Measurements from ENCODE around the gene WNT4. TPM values are rescaled to one million over a fixed set of nuclear protein-coding genes. Genes with fewer than 3 reads are reported as not detected.
A peak's percentile ranks its signal among the peaks of the same experiment; 100 is the strongest.

Gene WNT4
- total RNA-seq, 1 donor from 2014 or later = 2.8 TPM

- no peak for DNase-seq (ENCODE audit: low read depth)
Observed at GRCh38 chr1:22114083-22115012, 28.5 kb downstream of the WNT4 start.

- no peak for DNase-seq (ENCODE audit: low read depth)
Observed at GRCh38 chr1:22112554-22112953, 30.3 kb downstream of the WNT4 start.

GRCh38 chr1:22111620-22112019 is 31.3 kb downstream of the WNT4 start:
- peak; percentile 60 for DNase-seq (ENCODE audit: low read depth)

- DNase-seq (ENCODE audit: low read depth) = no peak
Observed at GRCh38 chr1:22111115-22111514, 31.8 kb downstream of the WNT4 start.

- no peak for DNase-seq (ENCODE audit: low read depth)
Observed at GRCh38 chr1:22110016-22110415, 32.9 kb downstream of the WNT4 start.

- no peak for DNase-seq (ENCODE audit: low read depth)
Observed at GRCh38 chr1:22108339-22109105, 34.4 kb downstream of the WNT4 start.

GRCh38 chr1:22107126-22107525 is 35.8 kb downstream of the WNT4 start:
- no peak for DNase-seq (ENCODE audit: low read depth)

GRCh38 chr1:22105611-22106207 is 37.2 kb downstream of the WNT4 start:
- DNase-seq (ENCODE audit: low read depth) = peak; percentile 59

- no peak for DNase-seq (ENCODE audit: low read depth)
Observed at GRCh38 chr1:22104865-22105437, 37.9 kb downstream of the WNT4 start.

- DNase-seq (ENCODE audit: low read depth) = no peak
Observed at GRCh38 chr1:22104094-22104493, 38.8 kb downstream of the WNT4 start.

GRCh38 chr1:22102746-22103145 is 40.2 kb downstream of the WNT4 start:
- no peak for DNase-seq (ENCODE audit: low read depth)

- no peak for DNase-seq (ENCODE audit: low read depth)
Observed at GRCh38 chr1:22101995-22102394, 40.9 kb downstream of the WNT4 start.

- no peak for DNase-seq (ENCODE audit: low read depth)
Observed at GRCh38 chr1:22101199-22101598, 41.7 kb downstream of the WNT4 start.

- DNase-seq (ENCODE audit: low read depth) = no peak
Observed at GRCh38 chr1:22100168-22100567, 42.7 kb downstream of the WNT4 start.

GRCh38 chr1:22098752-22099151 is 44.1 kb downstream of the WNT4 start:
- DNase-seq (ENCODE audit: low read depth) = no peak

GRCh38 chr1:22096463-22096862 is 46.4 kb downstream of the WNT4 start:
- DNase-seq (ENCODE audit: low read depth) = no peak

GRCh38 chr1:22096036-22096435 is 46.9 kb downstream of the WNT4 start:
- DNase-seq (ENCODE audit: low read depth) = no peak

- DNase-seq (ENCODE audit: low read depth) = no peak
Observed at GRCh38 chr1:22093513-22093912, 49.4 kb downstream of the WNT4 start.

GRCh38 chr1:22092026-22092768 is 50.7 kb downstream of the WNT4 start:
- peak; percentile 18 for DNase-seq (ENCODE audit: low read depth)

GRCh38 chr1:22090867-22091266 is 52.0 kb downstream of the WNT4 start:
- DNase-seq (ENCODE audit: low read depth) = no peak

- DNase-seq (ENCODE audit: low read depth) = no peak
Observed at GRCh38 chr1:22089787-22090186, 53.1 kb downstream of the WNT4 start.
